ENCODE data around the gene IKBKE.

The IKBKE gene

DNA sequence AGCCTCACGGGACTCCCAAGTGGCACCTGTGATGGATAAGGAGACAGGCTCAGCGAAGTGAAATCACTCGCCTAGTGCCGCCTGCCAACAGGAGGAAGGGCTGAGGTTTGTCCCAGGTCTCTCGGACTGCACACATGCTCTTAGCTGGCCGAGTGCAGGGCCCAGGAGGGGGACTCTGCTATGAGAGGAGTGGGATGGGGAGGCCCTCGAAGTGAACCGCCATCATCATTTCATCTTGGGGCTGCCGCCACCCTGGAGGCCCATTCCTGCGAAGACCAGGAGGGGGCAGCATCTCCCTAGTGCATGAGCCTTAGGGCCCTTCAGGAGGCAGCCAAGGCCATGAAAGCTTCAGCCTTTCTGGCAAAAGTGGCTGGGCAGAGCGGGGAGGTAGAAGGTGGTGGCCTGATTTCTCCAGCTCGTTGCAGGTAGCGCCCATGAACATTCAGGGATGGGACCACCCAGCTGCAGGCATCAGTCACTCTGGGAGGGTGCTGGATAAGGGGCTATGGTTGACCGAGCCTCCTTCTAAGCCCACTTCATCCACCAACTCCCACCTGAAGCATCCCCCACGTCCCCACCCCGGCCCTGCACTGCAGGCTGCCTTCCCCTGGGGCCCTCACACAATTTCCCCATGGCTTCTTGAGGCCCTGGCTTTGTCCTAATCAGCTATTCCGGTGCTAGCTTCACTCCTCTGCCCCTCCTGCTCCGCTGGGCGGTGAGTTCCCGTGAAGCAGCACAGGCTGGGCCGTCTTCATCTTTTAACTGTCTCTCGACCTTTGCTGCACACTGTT is 19.9 kb downstream of the IKBKE start:
- TF ChIP-seq GATA2 (IDR thresholded peaks at IDR 0.05; ENCODE audit: low read depth, low read length) (no peak), GATA3 (IDR thresholded peaks at IDR 0.05; ENCODE audit: low read depth, low read length) (no peak)

DNA sequence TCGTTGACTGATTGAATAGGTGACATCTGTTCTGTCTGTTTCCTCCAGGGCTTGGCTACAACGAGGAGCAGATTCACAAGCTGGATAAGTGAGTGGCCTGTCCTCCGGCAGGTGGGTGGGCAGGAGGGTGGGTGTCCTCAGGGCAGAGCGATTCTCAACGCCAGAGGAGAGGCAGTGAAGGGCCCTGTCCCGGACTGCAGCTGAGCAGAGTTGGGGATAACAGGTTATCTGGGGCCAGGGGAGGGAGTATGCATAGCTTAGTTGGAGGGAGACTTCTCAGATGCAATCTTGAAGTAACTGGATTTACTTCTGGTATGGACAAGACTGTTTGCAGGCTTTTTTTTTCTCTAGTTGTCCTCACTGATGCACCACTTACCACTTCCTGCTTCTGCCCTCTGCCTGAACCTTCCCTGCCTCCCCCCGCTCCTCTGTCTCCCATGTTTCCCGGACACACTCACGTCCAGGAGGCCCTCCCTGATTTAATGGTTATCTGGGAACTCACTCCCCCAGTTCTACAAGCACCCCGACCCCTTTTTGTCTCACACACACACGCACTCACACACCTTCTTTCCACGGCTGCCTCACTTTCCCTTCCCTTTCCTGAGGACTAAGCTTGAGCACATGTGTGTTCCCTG is 20.6 kb downstream of the IKBKE start:
- TF ChIP-seq GATA2 (IDR thresholded peaks at IDR 0.05; ENCODE audit: low read depth, low read length) (no peak), GATA3 (IDR thresholded peaks at IDR 0.05; ENCODE audit: low read depth, low read length) (no peak)

DNA sequence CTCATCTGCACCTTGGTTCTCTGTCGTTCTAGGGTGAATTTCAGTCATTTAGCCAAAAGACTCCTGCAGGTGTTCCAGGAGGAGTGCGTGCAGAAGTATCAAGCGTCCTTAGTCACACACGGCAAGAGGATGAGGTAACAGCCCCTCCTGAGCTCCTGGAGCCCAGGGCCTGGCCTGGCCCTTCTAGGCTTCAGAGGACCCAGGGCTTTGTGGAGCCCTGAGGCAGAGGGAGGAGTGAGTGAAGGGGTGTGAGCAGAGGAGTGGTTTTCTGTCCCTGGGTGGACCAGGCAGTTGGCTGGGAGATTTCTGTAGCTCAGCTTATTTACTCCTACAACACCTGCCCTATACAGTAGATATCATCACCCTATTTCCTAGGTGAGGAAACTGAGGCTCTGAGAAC is 21.3 kb downstream of the IKBKE start:
- TF ChIP-seq GATA2 (IDR thresholded peaks at IDR 0.05; ENCODE audit: low read depth, low read length) (no peak), GATA3 (IDR thresholded peaks at IDR 0.05; ENCODE audit: low read depth, low read length) (no peak)

- no peak for TF ChIP-seq GATA2 (IDR thresholded peaks at IDR 0.05; ENCODE audit: low read depth, low read length)
- TF ChIP-seq GATA3 (IDR thresholded peaks at IDR 0.05; ENCODE audit: low read depth, low read length), result no peak
Observed at GRCh38 chr1:206492589-206492988, 22.3 kb downstream of the IKBKE start.

- no peak for TF ChIP-seq GATA3 (IDR thresholded peaks at IDR 0.05; ENCODE audit: low read depth, low read length)
Observed at GRCh38 chr1:206493279-206493678, 23.0 kb downstream of the IKBKE start.

GRCh38 chr1:206495011-206495461 is 24.8 kb downstream of the IKBKE start:
- no peak for TF ChIP-seq GATA2 (IDR thresholded peaks at IDR 0.05; ENCODE audit: low read depth, low read length)
- TF ChIP-seq GATA3 (IDR thresholded peaks at IDR 0.05; ENCODE audit: low read depth, low read length), result no peak

DNA sequence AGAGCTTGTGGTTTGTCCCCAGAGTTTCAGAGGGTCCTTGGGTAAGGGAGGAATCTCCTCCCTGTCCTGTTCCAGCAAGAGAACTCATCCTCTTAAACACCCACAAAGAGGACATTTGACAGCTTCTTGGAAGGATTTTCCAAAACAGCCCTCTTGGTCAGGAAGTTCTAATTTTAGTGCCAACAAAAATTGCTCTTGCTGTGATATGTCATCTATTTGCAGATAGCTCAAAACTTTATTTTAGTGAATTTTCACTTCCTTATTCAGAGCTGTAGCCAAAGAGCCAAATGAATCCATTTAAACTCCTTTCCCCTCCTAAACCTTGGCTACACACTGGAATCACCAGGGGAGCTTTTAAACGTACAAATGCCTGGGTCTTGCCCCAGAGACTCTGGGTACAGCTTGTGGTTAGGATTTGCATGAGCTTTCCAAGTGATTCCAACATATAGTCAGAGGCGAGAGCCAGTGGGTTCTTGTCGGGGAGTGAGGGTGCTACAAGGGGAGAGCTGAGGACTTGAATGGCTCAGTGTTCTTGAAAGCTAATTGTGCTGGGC is 25.3 kb downstream of the IKBKE start:
- no peak for TF ChIP-seq GATA3 (IDR thresholded peaks at IDR 0.05; ENCODE audit: low read depth, low read length)
- no peak for TF ChIP-seq GATA2 (IDR thresholded peaks at IDR 0.05; ENCODE audit: low read depth, low read length)

DNA sequence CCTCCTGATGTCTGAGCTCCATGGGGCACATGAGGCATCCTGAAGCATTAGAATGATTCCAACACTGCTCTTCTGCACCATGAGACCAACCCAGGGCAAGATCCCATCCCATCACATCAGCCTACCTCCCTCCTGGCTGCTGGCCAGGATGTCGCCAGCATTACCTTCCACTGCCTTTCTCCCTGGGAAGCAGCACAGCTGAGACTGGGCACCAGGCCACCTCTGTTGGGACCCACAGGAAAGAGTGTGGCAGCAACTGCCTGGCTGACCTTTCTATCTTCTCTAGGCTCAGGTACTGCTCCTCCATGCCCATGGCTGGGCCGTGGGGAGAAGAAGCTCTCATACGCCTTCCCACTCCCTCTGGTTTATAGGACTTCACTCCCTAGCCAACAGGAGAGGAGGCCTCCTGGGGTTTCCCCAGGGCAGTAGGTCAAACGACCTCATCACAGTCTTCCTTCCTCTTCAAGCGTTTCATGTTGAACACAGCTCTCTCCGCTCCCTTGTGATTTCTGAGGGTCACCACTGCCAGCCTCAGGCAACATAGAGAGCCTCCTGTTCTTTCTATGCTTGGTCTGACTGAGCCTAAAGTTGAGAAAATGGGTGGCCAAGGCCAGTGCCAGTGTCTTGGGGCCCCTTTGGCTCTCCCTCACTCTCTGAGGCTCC is 26.0 kb downstream of the IKBKE start:
- TF ChIP-seq GATA2 (IDR thresholded peaks at IDR 0.05; ENCODE audit: low read depth, low read length), result no peak
- TF ChIP-seq GATA3 (IDR thresholded peaks at IDR 0.05; ENCODE audit: low read depth, low read length), result no peak

DNA sequence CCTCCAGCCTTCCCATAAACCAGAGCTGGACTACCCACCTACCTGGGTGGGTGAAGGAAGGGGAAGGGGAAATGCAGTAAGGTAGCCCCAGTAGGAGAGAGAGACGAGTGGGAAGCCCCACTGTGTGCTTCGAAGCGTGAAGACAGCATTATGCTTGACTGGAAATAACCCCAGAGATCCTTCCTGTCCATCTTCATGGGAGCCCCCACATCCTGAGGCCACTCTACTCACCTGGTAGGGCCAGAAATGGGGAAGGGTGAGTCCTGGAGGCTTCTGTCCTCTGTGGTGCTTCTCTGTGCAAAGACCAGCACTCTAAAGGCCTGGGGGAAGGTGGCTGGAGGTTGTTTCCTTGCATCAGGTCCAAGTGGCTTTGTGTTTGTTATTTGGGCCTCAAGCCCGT is 27.1 kb downstream of the IKBKE start:
- TF ChIP-seq GATA2 (IDR thresholded peaks at IDR 0.05; ENCODE audit: low read depth, low read length), result no peak
- no peak for TF ChIP-seq GATA3 (IDR thresholded peaks at IDR 0.05; ENCODE audit: low read depth, low read length)

DNA sequence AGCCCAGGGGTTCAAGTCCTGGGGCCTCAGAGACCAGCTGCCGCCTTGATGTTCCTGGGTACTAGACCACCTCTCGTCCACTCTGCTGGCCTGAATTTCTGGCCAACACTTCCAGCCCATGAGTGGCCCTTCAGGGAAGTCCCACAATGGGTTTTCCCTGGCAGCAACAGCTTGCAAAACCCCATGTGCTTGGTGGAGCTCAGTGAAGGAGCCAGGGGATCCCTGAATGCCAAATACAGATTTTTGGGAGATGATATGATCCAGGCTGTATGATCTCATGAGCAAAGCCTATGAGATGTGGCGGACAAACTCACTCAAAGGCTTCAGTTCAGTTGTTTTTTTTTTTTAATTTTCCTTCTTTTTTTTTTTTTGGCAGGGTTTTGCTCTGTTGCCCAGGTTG is 27.5 kb downstream of the IKBKE start:
- TF ChIP-seq GATA3 (IDR thresholded peaks at IDR 0.05; ENCODE audit: low read depth, low read length) (no peak), GATA2 (IDR thresholded peaks at IDR 0.05; ENCODE audit: low read depth, low read length) (no peak)

- TF ChIP-seq GATA2 (IDR thresholded peaks at IDR 0.05; ENCODE audit: low read depth, low read length) (no peak), GATA3 (IDR thresholded peaks at IDR 0.05; ENCODE audit: low read depth, low read length) (no peak)
Observed at GRCh38 chr1:206498685-206499084, 28.4 kb downstream of the IKBKE start.

DNA sequence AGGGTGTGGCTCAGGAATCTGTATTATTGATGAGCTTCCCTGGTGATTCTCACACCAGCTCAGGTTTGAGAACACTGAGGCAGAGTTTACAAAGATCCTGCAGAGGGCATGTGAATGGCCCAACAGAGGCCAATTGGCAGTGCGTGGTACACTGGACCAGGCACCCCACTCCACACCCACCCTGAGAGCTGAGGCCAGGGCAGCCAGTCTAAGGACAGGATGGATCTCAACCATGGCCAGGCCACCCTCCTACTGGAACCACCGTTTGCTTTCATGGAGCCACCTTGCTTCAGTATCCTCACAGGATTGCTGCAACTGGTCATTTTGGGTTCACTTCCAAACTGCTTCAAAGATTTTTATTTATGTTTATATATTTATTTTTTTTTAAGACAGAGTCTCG is 29.8 kb downstream of the IKBKE start:
- TF ChIP-seq GATA3 (IDR thresholded peaks at IDR 0.05; ENCODE audit: low read depth, low read length) (no peak), GATA2 (IDR thresholded peaks at IDR 0.05; ENCODE audit: low read depth, low read length) (no peak)

GRCh38 chr1:206501881-206502280 is 31.6 kb downstream of the IKBKE start:
- TF ChIP-seq GATA3 (IDR thresholded peaks at IDR 0.05; ENCODE audit: low read depth, low read length), result no peak
- TF ChIP-seq GATA2 (IDR thresholded peaks at IDR 0.05; ENCODE audit: low read depth, low read length), result no peak

DNA sequence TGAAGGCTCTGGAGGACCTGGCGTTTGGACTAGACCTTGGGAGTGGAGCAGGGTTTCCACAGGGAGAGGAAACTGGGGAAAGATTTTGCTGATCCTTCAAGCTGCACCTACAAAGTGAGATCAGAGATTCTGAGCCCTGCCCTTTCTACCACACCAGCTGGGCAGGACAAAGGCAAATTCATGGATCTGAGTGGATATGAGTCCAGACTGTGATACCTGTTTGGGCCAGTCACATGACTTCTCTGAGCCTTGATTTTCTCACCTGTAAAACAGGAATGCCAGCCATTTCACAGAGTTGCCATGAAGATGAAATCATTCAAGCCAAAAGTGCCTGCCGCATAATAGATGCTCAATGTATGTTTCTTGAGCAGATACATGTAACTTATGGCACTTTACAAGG is 32.1 kb downstream of the IKBKE start:
- TF ChIP-seq GATA3 (IDR thresholded peaks at IDR 0.05; ENCODE audit: low read depth, low read length) (no peak), GATA2 (IDR thresholded peaks at IDR 0.05; ENCODE audit: low read depth, low read length) (no peak)
